HG02885 (cell line): ENCODE data around the gene GPR108.

Experiments used
- ATAC-seq: cut with Tn5 transposase; IDR thresholded peaks from one replicate; pipeline ENCODE4 v1.9.1; 2021; ENCODE audit warnings: mild to moderate bottlenecking; ENCODE audit not compliant: unreplicated experiment, poor library complexity

Gene GPR108

DNA sequence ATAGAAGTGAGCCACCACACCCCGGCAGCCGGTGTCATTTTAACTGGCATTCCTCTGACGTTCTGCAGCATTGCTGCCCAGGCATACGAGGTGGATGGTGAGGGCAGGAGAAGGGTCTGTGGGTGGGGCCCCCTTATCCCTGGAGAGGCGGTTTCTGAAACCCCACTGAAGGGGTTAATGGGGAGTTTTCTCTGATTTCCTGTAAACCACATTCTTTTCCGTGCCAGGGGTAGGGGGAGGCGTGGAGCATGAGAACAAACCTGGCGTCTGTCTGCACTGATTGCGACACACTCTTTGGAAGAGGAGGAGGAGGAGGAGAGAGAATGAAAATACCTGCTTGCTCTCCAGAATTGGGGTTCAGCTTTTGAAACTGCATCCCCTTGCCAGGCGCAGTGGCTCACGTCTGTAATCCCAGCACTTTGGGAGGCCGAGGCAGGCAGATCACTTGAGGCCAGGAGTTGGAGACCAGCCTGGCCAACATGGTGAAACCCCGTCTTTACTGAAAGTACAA is 14.2 kb downstream of the GPR108 start:
- no peak for ATAC-seq

GRCh38 chr19:6721773-6722172 is 15.6 kb downstream of the GPR108 start:
- no peak for ATAC-seq

GRCh38 chr19:6721138-6721474 is 16.3 kb downstream of the GPR108 start:
- ATAC-seq, result no peak

- no peak for ATAC-seq
Measured at GRCh38 chr19:6720369-6721137, 16.8 kb downstream of the GPR108 start, which contains the start of gene C3. Gene C3, minus strand, starts transcription at chr19:6720650. Its CDS starts 61 bp downstream, at chr19:6720589.

DNA sequence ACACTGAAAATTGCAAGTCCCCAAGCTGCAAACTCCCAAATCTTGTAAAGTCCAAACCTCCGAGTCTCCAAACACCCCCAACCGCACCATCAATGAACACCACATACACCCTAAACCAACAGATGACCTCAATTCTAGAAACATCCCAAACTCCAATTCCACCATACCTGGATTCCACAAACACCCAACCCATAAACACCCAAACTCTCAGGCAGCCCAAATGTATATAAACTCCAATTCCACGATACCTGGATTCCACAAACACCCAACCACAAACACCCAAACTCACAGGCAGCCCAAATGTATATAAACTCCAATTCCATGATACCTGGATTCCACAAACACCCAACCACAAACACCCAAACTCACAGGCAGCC is 17.4 kb downstream of the GPR108 start:
- ATAC-seq, result no peak

GRCh38 chr19:6719540-6719861 is 17.9 kb downstream of the GPR108 start:
- no peak for ATAC-seq

GRCh38 chr19:6718741-6719539 is 18.4 kb downstream of the GPR108 start:
- no peak for ATAC-seq

GRCh38 chr19:6718111-6718740 is 19.2 kb downstream of the GPR108 start:
- ATAC-seq, result no peak

DNA sequence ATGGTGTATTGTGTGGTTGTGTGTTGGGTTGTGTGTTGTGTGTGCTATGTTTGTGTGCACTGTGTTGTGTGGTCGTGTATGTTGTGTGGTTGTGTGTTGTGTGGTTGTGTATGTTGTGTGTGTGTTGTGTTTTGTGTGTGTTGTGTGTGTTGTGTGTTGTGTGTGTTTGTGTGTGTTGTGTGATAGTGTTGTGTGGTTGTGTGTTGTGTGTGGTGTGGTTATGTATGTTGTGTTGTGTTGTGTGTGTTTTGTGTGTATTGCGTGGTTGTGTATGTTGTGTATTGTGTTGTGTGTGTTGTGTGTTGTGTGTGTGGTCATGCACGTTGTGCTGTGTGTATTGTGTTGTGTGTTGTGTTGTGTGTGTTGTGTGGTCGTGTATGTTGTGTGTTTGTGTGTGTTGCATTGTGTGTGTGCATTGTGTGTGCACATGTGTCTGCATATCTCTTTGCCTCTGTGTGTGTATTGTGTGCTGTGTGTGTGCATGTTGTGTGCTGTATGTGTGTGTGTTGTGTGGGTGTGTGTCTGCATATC is 19.9 kb downstream of the GPR108 start:
- ATAC-seq, result no peak

- no peak for ATAC-seq
Measured at GRCh38 chr19:6717036-6717435, 20.3 kb downstream of the GPR108 start.

- ATAC-seq, result no peak
Measured at GRCh38 chr19:6716610-6716970, 20.8 kb downstream of the GPR108 start.

DNA sequence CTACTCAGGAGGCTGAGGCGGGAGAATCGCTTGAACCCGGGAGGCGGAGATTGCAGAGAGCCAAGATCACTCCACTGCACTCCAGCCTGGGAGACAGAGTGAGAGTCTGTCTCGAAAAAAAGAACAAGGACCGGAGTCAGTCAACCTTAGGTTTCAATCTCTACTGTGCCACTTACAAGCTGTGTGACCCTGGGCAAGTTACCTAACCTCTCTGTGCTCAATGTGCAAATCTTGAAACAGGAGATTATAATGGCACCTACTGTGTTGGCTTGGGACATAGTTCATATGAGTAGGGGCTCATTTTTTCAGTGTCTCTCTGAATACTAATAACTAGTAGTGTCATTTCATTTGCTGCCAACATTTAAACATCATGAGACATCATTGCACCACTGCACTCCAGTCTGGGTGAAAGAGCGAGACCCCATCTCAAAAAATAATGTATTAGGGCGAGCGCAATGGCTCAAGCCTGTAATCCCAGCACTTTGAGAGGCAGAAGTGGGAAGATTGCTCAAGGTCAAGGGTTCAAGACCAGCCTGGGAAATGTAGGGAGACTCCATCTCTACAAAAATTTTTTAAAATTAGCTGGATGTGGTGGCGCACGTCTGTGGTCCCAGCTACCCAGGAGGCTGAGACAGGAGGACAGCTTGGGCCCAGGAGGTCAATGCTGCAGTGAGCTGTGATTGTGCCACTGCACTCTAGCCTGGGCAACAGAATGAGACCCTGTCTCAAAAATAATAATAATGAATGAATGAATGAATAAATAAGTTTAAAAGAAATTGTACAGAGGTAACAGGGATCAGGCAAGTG is 22.4 kb downstream of the GPR108 start:
- no peak for ATAC-seq

- ATAC-seq, result no peak
Measured at GRCh38 chr19:6713773-6714692, 23.3 kb downstream of the GPR108 start.

DNA sequence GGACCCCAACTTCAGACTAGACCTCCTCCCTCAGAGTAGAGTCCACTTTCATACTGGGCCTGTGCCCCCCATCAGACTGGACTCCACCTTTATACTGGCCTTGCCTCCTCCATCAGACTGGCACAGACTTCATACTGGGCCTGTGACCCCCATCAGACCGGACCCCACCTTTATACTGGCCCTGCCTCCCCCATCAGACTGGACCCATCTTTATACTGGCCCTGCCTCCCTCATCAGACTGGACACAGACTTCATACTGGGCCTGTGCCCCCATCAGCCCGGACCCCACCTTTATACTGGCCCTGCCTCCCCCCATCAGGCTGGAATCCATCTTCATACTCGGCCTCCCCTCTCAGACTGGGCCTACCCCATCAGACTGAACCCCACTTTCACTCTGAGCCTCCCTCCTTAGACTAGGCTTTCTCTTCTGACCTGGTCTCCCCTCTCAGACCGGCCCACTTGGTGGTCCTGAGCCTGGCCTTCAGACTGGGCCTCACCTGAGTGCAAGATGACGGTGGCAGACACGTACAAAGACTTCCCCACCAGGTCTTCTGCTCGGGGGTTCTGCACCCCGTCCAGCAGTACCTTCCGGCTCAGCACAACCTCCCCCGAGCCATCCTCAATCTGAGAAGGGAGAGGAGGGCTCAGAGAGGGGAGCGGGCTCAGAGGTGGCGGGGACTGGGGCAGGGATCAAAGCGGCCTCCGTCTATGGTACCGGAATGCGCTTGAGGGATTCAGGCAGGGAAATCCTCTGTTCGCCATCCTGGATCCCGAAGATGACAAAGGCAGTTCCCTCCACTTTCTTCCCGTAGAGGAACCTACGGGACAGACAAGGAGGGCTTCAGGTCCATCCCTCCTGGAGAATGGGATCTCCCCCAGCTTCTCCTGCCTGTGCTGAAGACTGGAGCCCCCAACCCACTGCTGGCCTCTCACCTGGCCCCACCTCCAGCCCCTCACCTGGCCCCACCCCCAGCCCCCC is 24.4 kb downstream of the GPR108 start:
- no peak for ATAC-seq

DNA sequence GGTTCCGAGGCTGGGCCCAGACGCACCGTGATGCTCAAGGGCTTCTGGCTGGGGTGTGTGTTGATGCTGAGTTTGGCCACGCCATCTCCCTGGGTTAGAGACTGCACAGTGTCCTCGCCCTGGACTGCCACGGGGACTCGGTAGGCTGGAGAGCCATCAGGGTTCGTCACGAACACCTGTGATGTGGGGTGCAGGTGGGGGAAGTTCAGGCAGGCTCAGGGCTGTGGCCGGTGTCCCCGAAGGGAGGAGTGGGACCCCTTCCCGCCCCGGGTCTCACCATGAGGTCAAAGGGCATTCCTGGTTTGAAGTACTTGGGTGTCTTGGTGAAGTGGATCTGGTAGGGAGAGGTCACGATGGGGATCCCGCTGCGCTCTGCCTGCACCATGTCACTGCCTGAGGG is 25.1 kb downstream of the GPR108 start:
- no peak for ATAC-seq

DNA sequence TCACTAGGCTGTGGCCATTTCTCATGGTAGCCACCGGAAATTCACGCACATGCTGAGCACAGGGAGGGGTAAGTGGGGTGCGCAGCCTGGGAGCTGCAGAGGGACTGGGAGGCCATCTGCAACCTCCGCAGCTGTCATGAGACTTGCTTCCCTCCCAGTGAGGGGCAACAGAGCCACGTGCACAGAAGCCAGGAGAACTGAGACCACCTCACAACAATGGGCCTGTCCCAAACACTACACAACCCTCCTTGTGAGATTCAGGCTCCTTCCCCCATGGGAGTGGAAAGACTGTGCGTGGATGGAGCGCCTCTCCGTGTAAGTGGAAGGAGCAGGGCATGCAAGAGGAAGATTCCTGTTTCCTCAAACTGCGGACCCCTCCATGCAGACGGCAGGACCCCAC is 25.8 kb downstream of the GPR108 start:
- no peak for ATAC-seq

- no peak for ATAC-seq
Measured at GRCh38 chr19:6711078-6711361, 26.4 kb downstream of the GPR108 start.
